HG02973 (cell line): ENCODE data around the gene CNOT1.

ENCODE experiments used
- ATAC-seq: cut with Tn5 transposase; IDR thresholded peaks from one replicate; pipeline ENCODE4 v1.9.1; 2021; ENCODE audit warnings: moderate library complexity; ENCODE audit not compliant: unreplicated experiment

Gene CNOT1

GRCh38 chr16:58488531-58488930 lies 141.1 kb downstream of the CNOT1 start:
- ATAC-seq = no peak

- peak; percentile 60 for ATAC-seq
These were observed 141.9 kb downstream of the CNOT1 start for GRCh38 chr16:58487566-58488351.

GRCh38 chr16:58485184-58485887 lies 144.3 kb downstream of the CNOT1 start:
- ATAC-seq = no peak

- no peak for ATAC-seq
These were observed 147.7 kb downstream of the CNOT1 start for GRCh38 chr16:58481931-58482330.

- ATAC-seq = no peak
These were observed 148.3 kb downstream of the CNOT1 start for GRCh38 chr16:58481226-58481869.

- no peak for ATAC-seq
These were observed 151.2 kb downstream of the CNOT1 start for GRCh38 chr16:58478427-58478826.

GRCh38 chr16:58476791-58477190 lies 152.8 kb downstream of the CNOT1 start:
- no peak for ATAC-seq

- ATAC-seq = no peak
These were observed 154.5 kb downstream of the CNOT1 start for GRCh38 chr16:58475091-58475619.

- no peak for ATAC-seq
These were observed 155.3 kb downstream of the CNOT1 start for GRCh38 chr16:58474296-58474695.

GRCh38 chr16:58472827-58473226 lies 156.8 kb downstream of the CNOT1 start:
- ATAC-seq = no peak

- ATAC-seq = no peak
These were observed 157.4 kb downstream of the CNOT1 start for GRCh38 chr16:58472266-58472665.

GRCh38 chr16:58471209-58471975 lies 158.2 kb downstream of the CNOT1 start:
- ATAC-seq = no peak
